GM12873 (cell line): Measurements from ENCODE around the gene ADCY9.

Source experiments
- TF ChIP-seq, protein P1 (sequence below): IDR thresholded peaks from 2 replicates; pipeline ENCODE4 v1.5.1; 2012; ENCODE audit warnings: low read depth, mild to moderate bottlenecking, moderate library complexity, low read length, control low read depth; ENCODE audit not compliant: insufficient read depth; ENCODE audit errors: missing control alignments

Gene ADCY9

GRCh38 chr16:3935921-3936320 lies 180.3 kb downstream of the ADCY9 start:
- TF ChIP-seq, protein P1, sequence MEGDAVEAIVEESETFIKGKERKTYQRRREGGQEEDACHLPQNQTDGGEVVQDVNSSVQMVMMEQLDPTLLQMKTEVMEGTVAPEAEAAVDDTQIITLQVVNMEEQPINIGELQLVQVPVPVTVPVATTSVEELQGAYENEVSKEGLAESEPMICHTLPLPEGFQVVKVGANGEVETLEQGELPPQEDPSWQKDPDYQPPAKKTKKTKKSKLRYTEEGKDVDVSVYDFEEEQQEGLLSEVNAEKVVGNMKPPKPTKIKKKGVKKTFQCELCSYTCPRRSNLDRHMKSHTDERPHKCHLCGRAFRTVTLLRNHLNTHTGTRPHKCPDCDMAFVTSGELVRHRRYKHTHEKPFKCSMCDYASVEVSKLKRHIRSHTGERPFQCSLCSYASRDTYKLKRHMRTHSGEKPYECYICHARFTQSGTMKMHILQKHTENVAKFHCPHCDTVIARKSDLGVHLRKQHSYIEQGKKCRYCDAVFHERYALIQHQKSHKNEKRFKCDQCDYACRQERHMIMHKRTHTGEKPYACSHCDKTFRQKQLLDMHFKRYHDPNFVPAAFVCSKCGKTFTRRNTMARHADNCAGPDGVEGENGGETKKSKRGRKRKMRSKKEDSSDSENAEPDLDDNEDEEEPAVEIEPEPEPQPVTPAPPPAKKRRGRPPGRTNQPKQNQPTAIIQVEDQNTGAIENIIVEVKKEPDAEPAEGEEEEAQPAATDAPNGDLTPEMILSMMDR, result no peak

GRCh38 chr16:3934491-3935181 lies 181.6 kb downstream of the ADCY9 start:
- TF ChIP-seq, protein P1, result no peak

DNA sequence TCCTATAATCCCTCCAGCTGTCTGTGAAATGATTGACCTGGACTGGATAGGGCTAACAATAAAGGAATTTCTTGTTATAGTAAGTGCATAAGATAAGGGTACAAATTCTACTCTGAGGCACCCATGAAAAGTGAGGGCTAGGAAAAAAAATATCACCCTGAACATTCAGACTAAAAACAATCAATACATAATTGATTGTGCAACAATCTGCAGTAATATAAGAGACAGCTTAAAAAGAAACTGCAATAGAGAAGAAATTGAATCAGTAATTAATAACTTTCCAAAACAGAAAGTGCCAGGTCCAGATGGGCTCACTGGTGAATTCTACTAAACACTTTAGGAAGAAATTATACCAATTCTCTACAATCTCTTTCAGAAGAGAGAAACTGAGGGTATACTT lies 191.5 kb downstream of the ADCY9 start:
- TF ChIP-seq, protein P1, result no peak

GRCh38 chr16:3922241-3922640 lies 194.0 kb downstream of the ADCY9 start:
- TF ChIP-seq, protein P1, result no peak

GRCh38 chr16:3920206-3920605 lies 196.0 kb downstream of the ADCY9 start:
- TF ChIP-seq, protein P1, result no peak

- TF ChIP-seq, protein P1, result no peak
Measured at GRCh38 chr16:3919413-3919812, 196.8 kb downstream of the ADCY9 start.

DNA sequence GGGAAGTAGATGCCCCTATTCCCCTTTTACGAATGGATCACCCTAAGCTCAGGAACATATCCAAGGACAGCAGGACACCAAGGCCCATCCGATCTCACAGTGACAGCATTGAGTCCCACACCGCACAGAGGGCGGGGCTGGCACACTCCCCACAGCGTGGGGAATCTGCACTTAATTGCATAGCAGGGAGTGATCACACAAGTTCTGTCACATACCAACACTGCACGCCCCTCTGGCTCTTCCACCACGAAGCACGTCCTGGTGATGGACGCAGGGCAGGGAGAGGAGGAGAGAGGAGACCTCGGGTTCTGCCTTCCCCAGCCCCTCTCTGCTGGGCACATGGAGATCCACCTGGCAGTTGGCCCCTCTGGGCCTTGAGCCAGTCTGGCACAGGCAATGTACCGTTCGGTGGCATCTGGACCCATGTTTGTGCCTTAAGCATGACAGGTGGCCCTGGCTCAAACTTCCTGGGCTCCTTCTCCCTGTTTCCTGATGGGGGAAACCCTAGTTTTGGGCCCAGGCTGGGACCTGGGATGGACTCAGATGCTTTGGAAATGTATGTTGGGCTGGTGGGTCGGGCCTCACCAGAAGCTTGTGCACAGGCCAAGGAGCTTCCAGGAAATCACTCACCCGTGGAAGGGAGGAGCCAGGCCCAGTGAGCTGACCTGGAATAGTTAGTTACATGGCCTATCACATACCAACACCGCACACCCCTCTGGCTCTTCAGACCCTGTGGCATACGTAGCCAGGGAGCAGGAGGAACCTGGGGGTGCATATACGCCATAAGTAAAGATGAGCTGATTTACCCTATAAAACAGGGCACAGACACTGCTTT lies 200.6 kb downstream of the ADCY9 start:
- TF ChIP-seq, protein P1, result no peak
